Measurements from ENCODE around the gene CLPTM1L. TPM values are rescaled to one million over a fixed set of nuclear protein-coding genes. Genes with fewer than 3 reads are reported as not detected.

The CLPTM1L gene
- total and polyA plus RNA-seq, 2 donors (not counting 1 experiment from before 2014, with no cell fraction given), result 78.4 to 99.9 TPM

- Histone ChIP-seq H3K27ac (ENCODE audit: low read length in 2 of 2) (no peak overlapping the region), H3K4me3 (ENCODE audit: control extremely low read depth in 1 of 5, extremely low read depth in 1 of 5, insufficient read depth in 1 of 5, low read depth in 2 of 5, low read length in 4 of 5) (no peak overlapping the region), H3K27me3 (replicated peaks in 1 of 4; ENCODE audit: control extremely low read depth in 1 of 4, control insufficient read depth in 3 of 4, insufficient read depth in 4 of 4, low read length in 3 of 4) (no peaks in the 10 kb centered on the region), H3K79me2 (ENCODE audit: control insufficient read depth, insufficient read depth, low read length) (no peaks in the 10 kb centered on the region), H3K4me1 (ENCODE audit: control insufficient read depth in 2 of 2, insufficient read depth in 2 of 2, low read length in 2 of 2) (no peaks in the 10 kb centered on the region), H2AFZ (ENCODE audit: insufficient read depth, low read depth, low read length, poor library complexity, severe bottlenecking) (no peak overlapping the region), H3K9me3 (ENCODE audit: control extremely low read depth in 1 of 3, control insufficient read depth in 2 of 3, insufficient read depth in 1 of 3, low read length in 2 of 3) (peaks cover 0 to 19% (median 0%) of the 10 kb centered on the region in 3 donors), H3K4me2 (replicated peaks; ENCODE audit: low read depth, low read length, poor library complexity, severe bottlenecking) (no peak overlapping the region), H3K36me3 (replicated peaks in 1 of 2; ENCODE audit: control extremely low read depth in 1 of 2, control insufficient read depth in 1 of 2, extremely low read depth in 1 of 2, insufficient read depth in 2 of 2, low read length in 1 of 2) (no peaks in the 10 kb centered on the region), H4K20me1 (ENCODE audit: control insufficient read depth, insufficient read depth, low read length, poor library complexity, severe bottlenecking) (no peaks in the 10 kb centered on the region), H3K9ac (ENCODE audit: low read length) (no peak overlapping the region)
- ChIA-PET POLR2A (no interaction called here), CTCF (no interaction called here)
- 99% methylated on average over 9 of the region's 10 CpGs for WGBS (ENCODE audit: insufficient coverage)
- intact Hi-C loops (cut with micrococcal nuclease), result no loop called here
- Mint-ChIP-seq H3K27ac (no peak overlapping the region), H3K9me3 (ENCODE audit: insufficient read depth) (no peaks in the 10 kb centered on the region), H3K27me3 (no peaks in the 10 kb centered on the region), H3K4me1 (no peaks in the 10 kb centered on the region), H3K4me3 (no peak overlapping the region)
- DNase-seq, result no peak
- no peak for ATAC-seq (ENCODE audit: low read depth)
- no peak for TF ChIP-seq EZH2 (IDR thresholded peaks at IDR 0.05; ENCODE audit: borderline replicate concordance, insufficient read depth, low read depth, low read length, poor library complexity, severe bottlenecking)
Measured at GRCh38 chr5:1277781-1278180, 67.1 kb downstream of the CLPTM1L start.

- Histone ChIP-seq H4K20me1 (ENCODE audit: control insufficient read depth, insufficient read depth, low read length, poor library complexity, severe bottlenecking) (no peaks in the 10 kb centered on the region), H3K4me3 (ENCODE audit: control extremely low read depth in 1 of 5, extremely low read depth in 1 of 5, insufficient read depth in 1 of 5, low read depth in 2 of 5, low read length in 4 of 5) (no peak overlapping the region), H3K27ac (ENCODE audit: low read length in 2 of 2) (no peak overlapping the region), H3K79me2 (ENCODE audit: control insufficient read depth, insufficient read depth, low read length) (no peaks in the 10 kb centered on the region), H3K36me3 (replicated peaks in 1 of 2; ENCODE audit: control extremely low read depth in 1 of 2, control insufficient read depth in 1 of 2, extremely low read depth in 1 of 2, insufficient read depth in 2 of 2, low read length in 1 of 2) (no peaks in the 10 kb centered on the region), H3K4me1 (ENCODE audit: control insufficient read depth in 2 of 2, insufficient read depth in 2 of 2, low read length in 2 of 2) (no peaks in the 10 kb centered on the region), H3K4me2 (replicated peaks; ENCODE audit: low read depth, low read length, poor library complexity, severe bottlenecking) (no peak overlapping the region), H2AFZ (ENCODE audit: insufficient read depth, low read depth, low read length, poor library complexity, severe bottlenecking) (no peak overlapping the region), H3K9ac (ENCODE audit: low read length) (no peak overlapping the region), H3K9me3 (ENCODE audit: control extremely low read depth in 1 of 3, control insufficient read depth in 2 of 3, insufficient read depth in 1 of 3, low read length in 2 of 3) (peaks cover 0 to 19% (median 0%) of the 10 kb centered on the region in 3 donors), H3K27me3 (replicated peaks in 1 of 4; ENCODE audit: control extremely low read depth in 1 of 4, control insufficient read depth in 3 of 4, insufficient read depth in 4 of 4, low read length in 3 of 4) (no peaks in the 10 kb centered on the region)
- CTCF ChIA-PET, result no interaction called here
- WGBS (ENCODE audit: insufficient coverage), result 96% methylated on average over 9 of the region's 21 CpGs
- intact Hi-C loops (cut with micrococcal nuclease), result no loop called here
- TF ChIP-seq EZH2 (IDR thresholded peaks at IDR 0.05; ENCODE audit: borderline replicate concordance, insufficient read depth, low read depth, low read length, poor library complexity, severe bottlenecking) (no peak), CTCF (IDR thresholded peaks at IDR 0.05) (no peak)
- Mint-ChIP-seq H3K9me3 (ENCODE audit: insufficient read depth) (no peaks in the 10 kb centered on the region), H3K27ac (no peak overlapping the region), H3K4me1 (no peaks in the 10 kb centered on the region), H3K4me3 (no peak overlapping the region), H3K27me3 (no peaks in the 10 kb centered on the region)
- ATAC-seq (ENCODE audit: low read depth) (no peak), DNase-seq (no peak)
- POLR2A ChIA-PET, result no interaction called here
Measured at GRCh38 chr5:1277331-1277730, 67.6 kb downstream of the CLPTM1L start.
